HEK293 (cell line): Measurements from ENCODE around the gene SMTNL2.
"Not testable (repeated sequence)": the region's sequence is repeated elsewhere in the genome, so short reads cannot be mapped to it uniquely, and the experiment has no call there.

ENCODE experiments used
- CTCF ChIP-seq: fragments of 450-650 bp; formaldehyde crosslinking; IDR thresholded peaks from 2 replicates; pipeline ENCODE4 v1.5.1; 2016; ENCODE audit warnings: missing biosample characterization, missing genetic modification characterization
- TF ChIP-seq, protein P1 (sequence below): fragments of 450-650 bp; formaldehyde crosslinking; IDR thresholded peaks from 2 replicates; pipeline ENCODE4 v1.5.1; 2016; ENCODE audit warnings: missing biosample characterization, missing genetic modification characterization

DNA sequence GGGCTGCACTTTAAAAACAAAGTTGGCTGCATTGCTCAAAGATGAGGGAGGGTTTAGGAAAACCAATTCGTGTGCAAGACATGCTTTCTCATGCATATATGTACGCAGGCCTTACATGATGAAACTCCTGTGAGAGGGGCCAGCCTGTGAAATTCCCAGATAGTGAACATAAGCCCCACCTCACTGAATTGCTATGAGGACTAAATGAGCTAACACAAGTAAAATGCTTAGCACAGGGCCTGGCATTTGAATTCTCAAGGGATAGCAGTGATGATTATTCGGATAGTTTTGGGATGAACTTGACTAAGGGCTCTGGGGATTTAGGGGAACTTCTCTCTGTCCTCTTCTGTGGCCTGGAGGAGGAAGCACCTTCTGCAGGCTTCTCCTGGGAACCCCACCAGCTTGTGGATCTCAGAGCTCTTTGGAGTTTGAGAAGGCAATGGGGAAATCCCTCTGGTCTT, 40.2 kb downstream of the SMTNL2 start:
- TF ChIP-seq, protein P1, sequence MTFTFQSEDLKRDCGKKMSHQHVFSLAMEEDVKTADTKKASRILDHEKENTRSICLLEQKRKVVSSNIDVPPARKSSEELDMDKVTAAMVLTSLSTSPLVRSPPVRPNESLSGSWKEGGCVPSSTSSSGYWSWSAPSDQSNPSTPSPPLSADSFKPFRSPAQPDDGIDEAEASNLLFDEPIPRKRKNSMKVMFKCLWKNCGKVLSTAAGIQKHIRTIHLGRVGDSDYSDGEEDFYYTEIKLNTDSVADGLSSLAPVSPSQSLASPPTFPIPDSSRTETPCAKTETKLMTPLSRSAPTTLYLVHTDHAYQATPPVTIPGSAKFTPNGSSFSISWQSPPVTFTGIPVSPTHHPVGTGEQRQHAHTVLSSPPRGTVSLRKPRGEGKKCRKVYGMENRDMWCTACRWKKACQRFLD, result not testable (repeated sequence)
- TF ChIP-seq CTCF (tag by site-specific recombination), result not testable (repeated sequence)
